Measurements from ENCODE around the gene XKR7. TPM values are rescaled to one million over a fixed set of nuclear protein-coding genes. Genes with fewer than 3 reads are reported as not detected.

Gene XKR7
- total and polyA plus RNA-seq, 9 donors: 0.04 to 0.21 (median 0.07) TPM

- H3K4me3 ChIP-seq (ENCODE audit: low read length): peak overlapping the region; percentile 22
- H3K9me3 ChIP-seq (replicated peaks; ENCODE audit: control insufficient read depth, low read depth, low read length): no peaks in the 10 kb centered on the region
- 20% methylated on average over 5 of the region's 8 CpGs for WGBS (ENCODE audit: insufficient coverage)
- DNase-seq: no peak
- H3K27me3 ChIP-seq (ENCODE audit: control insufficient read depth, insufficient read depth, low read length): peaks cover 10% of the 10 kb centered on the region
- no peaks in the 10 kb centered on the region for H3K36me3 ChIP-seq (ENCODE audit: control insufficient read depth, insufficient read depth, low read length)
- H3K27ac ChIP-seq (ENCODE audit: low read length): peak overlapping the region; percentile 79
- peaks cover 14% of the 10 kb centered on the region for H3K4me1 ChIP-seq (ENCODE audit: control insufficient read depth, insufficient read depth, low read length)
Measured at GRCh38 chr20:32010666-32011065, 42.7 kb downstream of the XKR7 start.

GRCh38 chr20:32012159-32012688 lies 44.3 kb downstream of the XKR7 start:
- no peak for DNase-seq
- no peaks in the 10 kb centered on the region for H3K36me3 ChIP-seq (ENCODE audit: control insufficient read depth, insufficient read depth, low read length)
- H3K9me3 ChIP-seq (replicated peaks; ENCODE audit: control insufficient read depth, low read depth, low read length): no peaks in the 10 kb centered on the region
- 33% methylated on average over 2 of the region's 5 CpGs for WGBS (ENCODE audit: insufficient coverage)
- H3K27ac ChIP-seq (ENCODE audit: low read length): no peak overlapping the region
- H3K4me3 ChIP-seq (ENCODE audit: low read length): no peak overlapping the region
- H3K27me3 ChIP-seq (ENCODE audit: control insufficient read depth, insufficient read depth, low read length): peaks cover 12% of the 10 kb centered on the region
- H3K4me1 ChIP-seq (ENCODE audit: control insufficient read depth, insufficient read depth, low read length): peaks cover 10% of the 10 kb centered on the region

GRCh38 chr20:32013326-32013725 lies 45.4 kb downstream of the XKR7 start:
- no CpG with 5 or more reads among the region's 7 CpGs for WGBS (ENCODE audit: insufficient coverage)
- no peak overlapping the region for H3K4me3 ChIP-seq (ENCODE audit: low read length)
- no peak overlapping the region for H3K27ac ChIP-seq (ENCODE audit: low read length)
- no peak for DNase-seq
- peaks cover 3% of the 10 kb centered on the region for H3K4me1 ChIP-seq (ENCODE audit: control insufficient read depth, insufficient read depth, low read length)
- no peaks in the 10 kb centered on the region for H3K36me3 ChIP-seq (ENCODE audit: control insufficient read depth, insufficient read depth, low read length)
- H3K9me3 ChIP-seq (replicated peaks; ENCODE audit: control insufficient read depth, low read depth, low read length): no peaks in the 10 kb centered on the region
- H3K27me3 ChIP-seq (ENCODE audit: control insufficient read depth, insufficient read depth, low read length): peaks cover 17% of the 10 kb centered on the region

GRCh38 chr20:32017711-32018251 lies 49.8 kb downstream of the XKR7 start:
- Histone ChIP-seq H3K9me3 (replicated peaks; ENCODE audit: control insufficient read depth, low read depth, low read length) (no peaks in the 10 kb centered on the region), H3K27me3 (ENCODE audit: control insufficient read depth, insufficient read depth, low read length) (peaks cover 38% of the 10 kb centered on the region), H3K27ac (ENCODE audit: low read length) (no peak overlapping the region), H3K4me3 (ENCODE audit: low read length) (no peak overlapping the region), H3K36me3 (ENCODE audit: control insufficient read depth, insufficient read depth, low read length) (no peaks in the 10 kb centered on the region), H3K4me1 (ENCODE audit: control insufficient read depth, insufficient read depth, low read length) (peaks cover 9% of the 10 kb centered on the region)
- WGBS (ENCODE audit: insufficient coverage): 9% methylated on average over 9 of the region's 35 CpGs
- DNase-seq: no peak

GRCh38 chr20:32018269-32019155 lies 50.6 kb downstream of the XKR7 start:
- Histone ChIP-seq H3K27me3 (ENCODE audit: control insufficient read depth, insufficient read depth, low read length) (peaks cover 38% of the 10 kb centered on the region), H3K4me1 (ENCODE audit: control insufficient read depth, insufficient read depth, low read length) (peaks cover 9% of the 10 kb centered on the region), H3K27ac (ENCODE audit: low read length) (no peak overlapping the region), H3K4me3 (ENCODE audit: low read length) (peak overlapping the region; percentile 44), H3K9me3 (replicated peaks; ENCODE audit: control insufficient read depth, low read depth, low read length) (no peaks in the 10 kb centered on the region), H3K36me3 (ENCODE audit: control insufficient read depth, insufficient read depth, low read length) (no peaks in the 10 kb centered on the region)
- DNase-seq: peak; percentile 48
- WGBS (ENCODE audit: insufficient coverage): 1% methylated on average over 64 of the region's 67 CpGs

GRCh38 chr20:32019156-32019510 lies 51.2 kb downstream of the XKR7 start:
- peak; percentile 22 for DNase-seq
- no peaks in the 10 kb centered on the region for H3K9me3 ChIP-seq (replicated peaks; ENCODE audit: control insufficient read depth, low read depth, low read length)
- no peaks in the 10 kb centered on the region for H3K36me3 ChIP-seq (ENCODE audit: control insufficient read depth, insufficient read depth, low read length)
- no peak overlapping the region for H3K4me3 ChIP-seq (ENCODE audit: low read length)
- H3K4me1 ChIP-seq (ENCODE audit: control insufficient read depth, insufficient read depth, low read length): peaks cover 9% of the 10 kb centered on the region
- WGBS (ENCODE audit: insufficient coverage): 0% methylated on average over 35 of the region's 42 CpGs
- peaks cover 38% of the 10 kb centered on the region for H3K27me3 ChIP-seq (ENCODE audit: control insufficient read depth, insufficient read depth, low read length)
- H3K27ac ChIP-seq (ENCODE audit: low read length): no peak overlapping the region

GRCh38 chr20:32019563-32020463 lies 51.9 kb downstream of the XKR7 start:
- Histone ChIP-seq H3K27ac (ENCODE audit: low read length) (no peak overlapping the region), H3K4me3 (ENCODE audit: low read length) (no peak overlapping the region), H3K4me1 (ENCODE audit: control insufficient read depth, insufficient read depth, low read length) (peaks cover 9% of the 10 kb centered on the region), H3K9me3 (replicated peaks; ENCODE audit: control insufficient read depth, low read depth, low read length) (no peaks in the 10 kb centered on the region), H3K36me3 (ENCODE audit: control insufficient read depth, insufficient read depth, low read length) (no peaks in the 10 kb centered on the region), H3K27me3 (ENCODE audit: control insufficient read depth, insufficient read depth, low read length) (peaks cover 38% of the 10 kb centered on the region)
- 29% methylated on average over 9 of the region's 11 CpGs for WGBS (ENCODE audit: insufficient coverage)
- no peak for DNase-seq

- H3K4me1 ChIP-seq (ENCODE audit: control insufficient read depth, insufficient read depth, low read length): peaks cover 9% of the 10 kb centered on the region
- no peaks in the 10 kb centered on the region for H3K36me3 ChIP-seq (ENCODE audit: control insufficient read depth, insufficient read depth, low read length)
- no peaks in the 10 kb centered on the region for H3K9me3 ChIP-seq (replicated peaks; ENCODE audit: control insufficient read depth, low read depth, low read length)
- DNase-seq: no peak
- H3K4me3 ChIP-seq (ENCODE audit: low read length): no peak overlapping the region
- H3K27ac ChIP-seq (ENCODE audit: low read length): no peak overlapping the region
- 71% methylated on average over 1 of the region's 4 CpGs for WGBS (ENCODE audit: insufficient coverage)
- peaks cover 38% of the 10 kb centered on the region for H3K27me3 ChIP-seq (ENCODE audit: control insufficient read depth, insufficient read depth, low read length)
Measured at GRCh38 chr20:32021091-32021490, 53.1 kb downstream of the XKR7 start.

GRCh38 chr20:32024683-32025295 lies 56.8 kb downstream of the XKR7 start:
- Histone ChIP-seq H3K27ac (ENCODE audit: low read length) (no peak overlapping the region), H3K36me3 (ENCODE audit: control insufficient read depth, insufficient read depth, low read length) (no peaks in the 10 kb centered on the region), H3K9me3 (replicated peaks; ENCODE audit: control insufficient read depth, low read depth, low read length) (no peaks in the 10 kb centered on the region), H3K4me1 (ENCODE audit: control insufficient read depth, insufficient read depth, low read length) (peaks cover under 1% of the 10 kb centered on the region), H3K4me3 (ENCODE audit: low read length) (no peak overlapping the region), H3K27me3 (ENCODE audit: control insufficient read depth, insufficient read depth, low read length) (peaks cover 22% of the 10 kb centered on the region)
- no peak for DNase-seq
- 83% methylated on average over 2 of the region's 6 CpGs for WGBS (ENCODE audit: insufficient coverage)

All from muscle of leg (tissue), 11 donors.